GM23248 (cell line): ENCODE results near the gene PCBP3. TPM values are rescaled to one million over a fixed set of nuclear protein-coding genes. Genes with fewer than 3 reads are reported as not detected.

ENCODE experiments used
- DNase-seq: peaks from one replicate; pipeline ENCODE4 v3.0.0-alpha.2; 2015
- H2AFZ ChIP-seq: fragments of 200-600 bp; sonication (generic); 2 replicates; pipeline ENCODE4 v1.6.1; 2016; ENCODE audit warnings: antibody characterized with exemption
- H3F3A ChIP-seq: fragments of 200-600 bp; sonication (generic); 2 replicates; pipeline ENCODE4 v1.6.1; 2016; ENCODE audit warnings: mild to moderate bottlenecking, antibody characterized with exemption, mixed run types; ENCODE audit not compliant: insufficient read depth
- H3K27ac ChIP-seq: fragments of 200-600 bp; sonication (generic); 2 replicates; pipeline ENCODE4 v1.5.1; 2016; ENCODE audit warnings: mild to moderate bottlenecking
- H3K27me3 ChIP-seq: fragments of 200-600 bp; sonication (generic); replicated peaks from 2 replicates; pipeline ENCODE4 v1.6.1; 2016; ENCODE audit warnings: mild to moderate bottlenecking; ENCODE audit not compliant: insufficient read depth
- H3K36me3 ChIP-seq: fragments of 200-600 bp; sonication (generic); 2 replicates; pipeline ENCODE4 v1.6.1; 2016; ENCODE audit warnings: low read depth, mild to moderate bottlenecking
- H3K4me1 ChIP-seq: fragments of 200-600 bp; sonication (generic); 2 replicates; pipeline ENCODE4 v1.6.1; 2016; ENCODE audit warnings: mild to moderate bottlenecking; ENCODE audit not compliant: insufficient read depth
- H3K4me2 ChIP-seq: fragments of 200-600 bp; sonication (generic); one replicate; pipeline ENCODE4 v1.6.1; 2016; ENCODE audit warnings: mild to moderate bottlenecking; ENCODE audit not compliant: unreplicated experiment
- H3K4me3 ChIP-seq: fragments of 200-600 bp; sonication (generic); 2 replicates; pipeline ENCODE4 v1.5.1; 2016; ENCODE audit warnings: mild to moderate bottlenecking
- H3K79me2 ChIP-seq: fragments of 200-600 bp; sonication (generic); 2 replicates; pipeline ENCODE4 v1.6.1; 2016; ENCODE audit warnings: mild to moderate bottlenecking; ENCODE audit not compliant: insufficient read depth
- H3K9ac ChIP-seq: fragments of 200-600 bp; sonication (generic); 2 replicates; pipeline ENCODE4 v1.6.1; 2016; ENCODE audit warnings: mild to moderate bottlenecking
- H3K9me2 ChIP-seq: fragments of 200-600 bp; sonication (generic); 2 replicates; pipeline ENCODE4 v1.6.1; 2016; ENCODE audit warnings: mixed run types, mild to moderate bottlenecking, moderate library complexity; ENCODE audit not compliant: insufficient read depth
- H3K9me3 ChIP-seq: fragments of 200-600 bp; sonication (generic); one replicate; pipeline ENCODE4 v1.6.1; 2017; ENCODE audit warnings: low read depth
- H4K20me1 ChIP-seq: fragments of 200-600 bp; sonication (generic); 2 replicates; pipeline ENCODE4 v1.6.0; 2016; ENCODE audit not compliant: insufficient read depth
- EZH2 ChIP-seq: fragments of 200-600 bp; sonication (generic); IDR thresholded peaks from 2 replicates; pipeline ENCODE4 v1.6.1; 2018; ENCODE audit warnings: antibody characterized with exemption, mild to moderate bottlenecking; ENCODE audit not compliant: insufficient read depth, poor library complexity, severe bottlenecking
- EZH2phosphoT487 ChIP-seq: fragments of 200-600 bp; sonication (generic); IDR thresholded peaks from 2 replicates; pipeline ENCODE4 v1.6.1; 2018; ENCODE audit warnings: antibody characterized with exemption, moderate library complexity, mild to moderate bottlenecking, low read depth; ENCODE audit not compliant: insufficient read depth
- WGBS, 2 experiments: methylation state at CpG; one replicate each; pipeline ENCODE4 v1.1.6; 2015 to 2017; ENCODE audit warnings: low lambda C conversion rate in 2 of 2, low coverage in 1 of 2; ENCODE audit errors: missing lambda C conversion rate in 2 of 2; 5-methylcytosine and 5-hydroxymethylcytosine counted together
- in situ Hi-C: fragments of 300-500 bp; cut with MboI; formaldehyde crosslinking; loops from 2 replicates; pipeline ENCODE4 v1.15.0; 2020
- polyA plus RNA-seq: library from polyadenylated mRNA; unstranded; fragments of >200 nt; fragmentation: Nextera tagmentation; extraction: Ambion mirVana; gene quantifications from 2 replicates; pipeline ENCODE4 v1.2.1, GENCODE V29; 2016
- total RNA-seq: library from RNA; depleted of rRNA; stranded (reverse); fragments of >200 nt; shearing (Covaris generic); gene quantifications from 2 replicates; pipeline ENCODE4 v1.2.3, GENCODE V29; 2014

The PCBP3 gene
- total and polyA plus RNA-seq, 2 experiments from 2014 or later = 0.32 to 1.3 TPM

DNA sequence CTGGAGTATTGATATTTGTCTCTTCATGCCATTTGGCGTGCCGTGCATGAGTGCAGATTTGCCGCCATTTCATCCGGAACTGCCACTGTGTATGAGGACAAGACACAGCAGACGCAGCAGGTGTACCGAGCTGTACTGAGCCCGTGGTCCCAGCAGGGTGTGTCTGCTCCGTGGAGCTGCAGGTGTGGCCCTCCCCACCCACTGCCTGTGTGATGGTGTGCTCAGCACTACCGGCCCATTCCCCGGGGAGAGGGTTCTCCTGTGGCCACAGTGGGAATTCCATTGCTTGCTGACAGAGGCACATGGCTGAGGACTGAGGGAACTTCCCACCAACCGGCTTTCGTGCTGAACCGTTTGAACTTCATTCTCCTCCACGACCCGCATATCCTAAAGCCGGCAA, 303.8 kb downstream of the PCBP3 start:
- H3K4me2 ChIP-seq = no peak overlapping the region
- H3F3A ChIP-seq = no peaks in the 10 kb centered on the region
- no peak overlapping the region for H3K27ac ChIP-seq
- TF ChIP-seq EZH2phosphoT487 (no peak), EZH2 (no peak)
- H3K9me3 ChIP-seq = no peaks in the 10 kb centered on the region
- H3K36me3 ChIP-seq = no peaks in the 10 kb centered on the region
- H3K4me3 ChIP-seq = no peak overlapping the region
- H2AFZ ChIP-seq = no peak overlapping the region
- no peaks in the 10 kb centered on the region for H4K20me1 ChIP-seq
- H3K9ac ChIP-seq = no peak overlapping the region
- in situ Hi-C loops = no loop called here
- peaks cover 11% of the 10 kb centered on the region for H3K4me1 ChIP-seq
- 92 to 94% methylated on average over 16 of the region's 16 CpGs for WGBS, 2 experiments
- DNase-seq = no peak
- no peaks in the 10 kb centered on the region for H3K9me2 ChIP-seq
- no peaks in the 10 kb centered on the region for H3K79me2 ChIP-seq
- no peaks in the 10 kb centered on the region for H3K27me3 ChIP-seq

DNA sequence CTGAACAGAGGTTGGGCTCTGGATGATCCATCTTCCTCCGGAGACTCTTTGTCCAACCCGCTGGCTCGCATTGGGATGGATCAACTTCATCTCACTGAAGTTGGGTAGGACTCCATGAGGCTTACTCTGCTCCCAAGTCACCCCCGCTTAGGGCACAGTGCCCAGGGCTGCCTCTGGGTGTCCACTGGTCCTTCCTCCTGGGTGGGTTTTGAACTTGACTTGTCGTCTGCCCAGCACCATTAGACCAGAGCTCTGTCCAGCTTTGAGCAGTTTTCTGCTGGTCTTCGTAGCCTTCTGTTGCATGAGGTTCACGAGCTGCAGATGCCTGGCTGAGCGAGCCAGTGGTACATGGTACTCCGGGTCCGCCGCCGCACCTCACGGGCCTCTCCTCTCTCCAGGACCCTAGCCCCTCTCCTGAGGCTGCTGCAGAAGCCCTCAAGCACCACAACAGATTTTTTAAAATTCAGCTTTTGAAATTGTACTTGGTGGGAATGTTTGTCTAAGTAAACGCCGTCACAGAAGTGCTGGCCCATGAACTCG, 304.3 kb downstream of the PCBP3 start:
- Histone ChIP-seq H3K27ac (no peak overlapping the region), H3K4me2 (no peak overlapping the region), H3K4me3 (no peak overlapping the region), H3K9me3 (no peaks in the 10 kb centered on the region), H3K4me1 (peaks cover 11% of the 10 kb centered on the region), H4K20me1 (no peaks in the 10 kb centered on the region), H3K9me2 (no peaks in the 10 kb centered on the region), H3K9ac (no peak overlapping the region), H3K79me2 (no peaks in the 10 kb centered on the region), H3K27me3 (no peaks in the 10 kb centered on the region), H3F3A (no peaks in the 10 kb centered on the region; the same call in 1 of the 2 replicates), H3K36me3 (no peaks in the 10 kb centered on the region), H2AFZ (no peak overlapping the region)
- DNase-seq = no peak
- 92 to 93% methylated on average over 16 of the region's 16 CpGs for WGBS, 2 experiments
- TF ChIP-seq EZH2phosphoT487 (no peak), EZH2 (no peak)
- in situ Hi-C loops = no loop called here

DNA sequence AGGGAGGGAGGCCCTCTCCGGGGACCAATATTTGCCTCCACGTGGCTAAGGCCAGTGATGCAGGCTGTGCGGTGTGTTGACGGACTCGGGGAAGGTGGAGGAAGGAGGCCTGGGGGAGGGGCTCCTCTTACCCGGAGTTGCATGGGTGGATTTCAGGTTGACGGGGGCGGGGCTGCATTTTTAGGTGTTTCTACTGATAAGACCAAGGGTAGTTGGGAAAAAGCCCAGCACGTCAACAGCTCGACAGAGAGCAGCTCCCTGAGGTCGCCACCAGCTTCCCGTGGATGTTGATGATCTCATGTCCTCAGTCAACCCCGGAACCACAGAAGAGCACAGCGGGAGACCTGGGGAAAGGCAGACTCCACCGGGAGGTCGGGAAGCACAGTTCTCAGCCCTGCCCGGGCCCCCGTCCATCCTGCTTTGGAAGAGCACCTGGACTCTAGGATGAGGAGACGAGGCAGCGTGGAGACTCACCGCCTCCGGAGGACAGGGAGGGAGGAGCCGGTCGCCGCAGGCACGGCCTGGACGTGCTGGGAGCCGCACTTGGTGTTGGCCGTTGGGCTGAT, 305.1 kb downstream of the PCBP3 start:
- no peak for TF ChIP-seq EZH2
- no peaks in the 10 kb centered on the region for H3K27me3 ChIP-seq
- H4K20me1 ChIP-seq = no peaks in the 10 kb centered on the region
- peaks cover 14% of the 10 kb centered on the region for H3K4me1 ChIP-seq
- no peak overlapping the region for H3K4me2 ChIP-seq
- H3K9me3 ChIP-seq = no peaks in the 10 kb centered on the region
- H3K4me3 ChIP-seq = no peak overlapping the region
- in situ Hi-C loops = no loop called here
- WGBS, 2 experiments = 85 to 89% methylated on average over 27 to 29 of the region's 29 CpGs
- H3K9ac ChIP-seq = no peak overlapping the region
- no peak for DNase-seq
- no peaks in the 10 kb centered on the region for H3K79me2 ChIP-seq
- peaks cover 3% of the 10 kb centered on the region; the same call in 1 of the 2 replicates for H3F3A ChIP-seq
- no peaks in the 10 kb centered on the region for H3K9me2 ChIP-seq
- H3K36me3 ChIP-seq = no peaks in the 10 kb centered on the region
- H3K27ac ChIP-seq = no peak overlapping the region
- no peak overlapping the region for H2AFZ ChIP-seq

DNA sequence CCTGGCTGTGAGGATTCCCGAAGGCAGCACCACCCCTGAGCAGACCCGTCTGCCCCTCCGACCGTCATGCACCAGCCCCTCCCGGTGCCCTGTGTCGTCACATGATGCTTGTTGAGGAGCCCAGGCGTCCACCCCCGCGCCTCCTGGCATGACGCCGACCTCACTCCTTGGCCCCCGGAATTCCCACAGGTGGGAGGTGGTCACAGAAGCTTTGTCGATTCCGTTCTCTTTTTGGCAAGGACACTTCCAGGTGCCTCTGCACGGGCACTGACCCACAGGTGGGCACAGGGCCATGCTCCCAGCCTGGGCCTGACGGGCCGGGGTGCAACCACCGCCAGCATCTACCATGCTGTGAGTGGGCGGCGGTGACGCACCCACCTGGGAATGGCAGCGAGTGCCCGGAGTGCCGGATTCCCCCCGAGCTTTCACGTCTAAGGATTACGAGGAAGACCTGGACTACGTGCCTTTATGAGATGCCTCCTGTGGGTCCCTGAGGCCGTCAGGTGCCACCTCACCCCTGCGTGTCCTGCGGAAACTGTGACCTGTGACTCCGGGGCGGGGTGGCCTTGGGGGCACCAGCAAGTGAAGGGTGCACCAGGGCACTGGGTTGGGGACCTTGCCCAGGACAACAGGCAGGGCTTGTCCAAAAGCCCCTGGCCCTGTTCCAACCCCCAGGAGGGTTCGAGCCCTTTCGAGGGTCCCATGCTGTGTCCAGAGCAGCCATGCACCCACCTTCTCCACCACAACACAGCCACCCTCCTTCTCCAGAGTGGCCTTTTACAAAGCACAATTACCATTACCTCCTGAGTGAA, 306.6 kb downstream of the PCBP3 start:
- H3K36me3 ChIP-seq = no peaks in the 10 kb centered on the region
- in situ Hi-C loops = no loop called here
- no peak for TF ChIP-seq EZH2phosphoT487
- no peak for TF ChIP-seq EZH2

More for the DNA sequence above, 306.6 kb downstream of the PCBP3 start:
- H3K4me1 ChIP-seq = peaks cover 25% of the 10 kb centered on the region
- H3K9ac ChIP-seq = peak overlapping the region; percentile 61
- H3K4me2 ChIP-seq = peak overlapping the region; percentile 71
- H3K9me3 ChIP-seq = no peaks in the 10 kb centered on the region
- H2AFZ ChIP-seq = peak overlapping the region; percentile 54
- 15 to 18% methylated on average over 32 to 35 of the region's 35 CpGs for WGBS, 2 experiments
- H3F3A ChIP-seq = peaks cover 8% of the 10 kb centered on the region; the same call in 1 of the 2 replicates
- H3K27ac ChIP-seq = peak overlapping the region; percentile 23; the same call in 1 of the 2 replicates
- no peaks in the 10 kb centered on the region for H3K27me3 ChIP-seq
- H3K4me3 ChIP-seq = peak overlapping the region; percentile 51
- peak; percentile 64 for DNase-seq
- no peaks in the 10 kb centered on the region for H3K79me2 ChIP-seq
- H3K9me2 ChIP-seq = no peaks in the 10 kb centered on the region
- no peaks in the 10 kb centered on the region for H4K20me1 ChIP-seq
